ENCODE measurements around the gene PASD1. TPM values are rescaled to one million over a fixed set of nuclear protein-coding genes. Genes with fewer than 3 reads are reported as not detected.

The PASD1 gene
- total RNA-seq, 4 donors from 2014 or later = not detected

DNA sequence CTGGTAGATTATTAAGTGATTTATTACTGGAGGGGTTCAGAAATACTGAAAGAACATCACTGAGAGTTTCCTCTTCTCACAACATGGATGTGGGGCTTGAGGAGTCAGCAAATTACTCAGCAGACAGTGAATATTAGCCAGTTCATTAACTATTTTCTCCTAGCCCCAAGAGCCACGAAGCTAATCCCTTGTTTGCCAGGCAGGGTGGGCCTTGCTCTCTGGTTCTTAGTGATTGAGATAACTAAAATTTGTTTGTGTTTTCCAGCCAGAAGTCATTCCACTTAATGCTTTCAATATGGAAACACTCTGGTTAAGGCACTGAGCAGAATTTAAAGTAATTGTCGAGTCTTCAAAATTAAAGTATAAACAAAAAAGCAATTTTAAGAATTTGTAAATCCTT is 40.1 kb upstream of the PASD1 start:
- no peak for DNase-seq (ENCODE audit: extremely low spot score)
- H3K4me1 ChIP-seq = no peaks in the 10 kb centered on the region
- H3K4me3 ChIP-seq = no peak overlapping the region
- TF ChIP-seq, protein P1, sequence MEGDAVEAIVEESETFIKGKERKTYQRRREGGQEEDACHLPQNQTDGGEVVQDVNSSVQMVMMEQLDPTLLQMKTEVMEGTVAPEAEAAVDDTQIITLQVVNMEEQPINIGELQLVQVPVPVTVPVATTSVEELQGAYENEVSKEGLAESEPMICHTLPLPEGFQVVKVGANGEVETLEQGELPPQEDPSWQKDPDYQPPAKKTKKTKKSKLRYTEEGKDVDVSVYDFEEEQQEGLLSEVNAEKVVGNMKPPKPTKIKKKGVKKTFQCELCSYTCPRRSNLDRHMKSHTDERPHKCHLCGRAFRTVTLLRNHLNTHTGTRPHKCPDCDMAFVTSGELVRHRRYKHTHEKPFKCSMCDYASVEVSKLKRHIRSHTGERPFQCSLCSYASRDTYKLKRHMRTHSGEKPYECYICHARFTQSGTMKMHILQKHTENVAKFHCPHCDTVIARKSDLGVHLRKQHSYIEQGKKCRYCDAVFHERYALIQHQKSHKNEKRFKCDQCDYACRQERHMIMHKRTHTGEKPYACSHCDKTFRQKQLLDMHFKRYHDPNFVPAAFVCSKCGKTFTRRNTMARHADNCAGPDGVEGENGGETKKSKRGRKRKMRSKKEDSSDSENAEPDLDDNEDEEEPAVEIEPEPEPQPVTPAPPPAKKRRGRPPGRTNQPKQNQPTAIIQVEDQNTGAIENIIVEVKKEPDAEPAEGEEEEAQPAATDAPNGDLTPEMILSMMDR (IDR thresholded peaks at IDR 0.05) = no peak
- no peak for TF ChIP-seq POLR2A (IDR thresholded peaks at IDR 0.05; ENCODE audit: low read depth)
- no peak for TF ChIP-seq POLR2AphosphoS5 (IDR thresholded peaks at IDR 0.05)
- H3K27ac ChIP-seq (replicated peaks in 1 of 4) = no peak overlapping the region
- H3K9me3 ChIP-seq = no peaks in the 10 kb centered on the region
- H3K27me3 ChIP-seq = no peaks in the 10 kb centered on the region
- no peaks in the 10 kb centered on the region for H3K36me3 ChIP-seq
- intact Hi-C loops (cut with DNase I) = no loop called here
- 45% methylated on average over 2 of the region's 2 CpGs for WGBS

DNA sequence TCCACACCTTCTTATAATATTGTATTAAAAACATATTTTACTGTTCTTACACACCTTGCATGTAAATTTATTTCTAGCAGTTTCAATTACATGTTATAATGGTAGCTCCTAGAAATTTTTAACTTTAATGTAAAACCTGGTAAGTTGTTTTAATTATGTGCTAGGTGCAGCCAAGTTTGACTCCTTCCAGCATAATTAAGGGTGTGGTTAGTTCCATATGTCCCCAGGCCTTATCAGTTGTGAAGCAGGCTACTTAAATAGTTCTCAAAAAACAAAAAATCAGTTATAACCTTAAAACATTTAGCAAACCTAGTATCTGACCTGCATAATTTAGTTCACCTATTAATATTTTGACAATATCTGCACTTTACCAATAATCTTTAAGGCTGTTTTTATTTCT is 26.9 kb upstream of the PASD1 start:
- H3K36me3 ChIP-seq = no peaks in the 10 kb centered on the region
- H3K9me3 ChIP-seq = no peaks in the 10 kb centered on the region
- no peak overlapping the region for H3K27ac ChIP-seq (replicated peaks in 1 of 4)
- H3K27me3 ChIP-seq = peaks cover 0 to 7% (median 0%) of the 10 kb centered on the region in 4 donors
- no peaks in the 10 kb centered on the region for H3K4me1 ChIP-seq
- DNase-seq (ENCODE audit: extremely low spot score) = no peak
- TF ChIP-seq POLR2A (IDR thresholded peaks at IDR 0.05; ENCODE audit: low read depth) (no peak), POLR2AphosphoS5 (IDR thresholded peaks at IDR 0.05) (no peak), EP300 (IDR thresholded peaks at IDR 0.05) (no peak)
- TF ChIP-seq, protein P1 (IDR thresholded peaks at IDR 0.05) = no peak
- H3K4me3 ChIP-seq = no peak overlapping the region
- intact Hi-C loops (cut with DNase I) = no loop called here

DNA sequence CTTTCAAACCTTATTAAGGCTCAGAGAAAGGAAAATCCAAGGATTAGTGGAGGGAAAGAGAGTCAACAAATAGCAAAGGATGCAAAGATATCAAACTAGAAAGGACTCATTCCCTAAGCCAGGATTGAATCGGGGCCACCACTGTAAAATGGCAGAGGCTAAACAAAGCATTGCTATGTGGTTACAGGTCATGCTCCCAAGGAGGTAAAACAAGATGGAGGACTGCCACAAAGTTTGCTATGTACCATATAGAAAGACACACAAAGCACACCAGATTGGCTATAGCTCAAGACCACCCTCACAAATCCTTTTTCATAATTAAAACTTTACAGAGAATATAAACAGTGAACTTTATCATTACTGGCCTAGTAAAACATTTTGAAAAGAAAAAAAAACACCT is 25.9 kb upstream of the PASD1 start:
- peaks cover 0 to 7% (median 0%) of the 10 kb centered on the region in 4 donors for H3K27me3 ChIP-seq
- no peaks in the 10 kb centered on the region for H3K9me3 ChIP-seq
- TF ChIP-seq POLR2A (IDR thresholded peaks at IDR 0.05; ENCODE audit: low read depth) (no peak), POLR2AphosphoS5 (IDR thresholded peaks at IDR 0.05) (no peak), EP300 (IDR thresholded peaks at IDR 0.05) (no peak)
- TF ChIP-seq, protein P1 (IDR thresholded peaks at IDR 0.05) = no peak
- WGBS = 56% methylated on average over 1 of the region's 1 CpG
- no peak overlapping the region for H3K27ac ChIP-seq (replicated peaks in 1 of 4)
- H3K4me1 ChIP-seq = no peaks in the 10 kb centered on the region
- no peak for DNase-seq (ENCODE audit: extremely low spot score)
- H3K36me3 ChIP-seq = no peaks in the 10 kb centered on the region
- H3K4me3 ChIP-seq = no peak overlapping the region
- intact Hi-C loops (cut with DNase I) = no loop called here

DNA sequence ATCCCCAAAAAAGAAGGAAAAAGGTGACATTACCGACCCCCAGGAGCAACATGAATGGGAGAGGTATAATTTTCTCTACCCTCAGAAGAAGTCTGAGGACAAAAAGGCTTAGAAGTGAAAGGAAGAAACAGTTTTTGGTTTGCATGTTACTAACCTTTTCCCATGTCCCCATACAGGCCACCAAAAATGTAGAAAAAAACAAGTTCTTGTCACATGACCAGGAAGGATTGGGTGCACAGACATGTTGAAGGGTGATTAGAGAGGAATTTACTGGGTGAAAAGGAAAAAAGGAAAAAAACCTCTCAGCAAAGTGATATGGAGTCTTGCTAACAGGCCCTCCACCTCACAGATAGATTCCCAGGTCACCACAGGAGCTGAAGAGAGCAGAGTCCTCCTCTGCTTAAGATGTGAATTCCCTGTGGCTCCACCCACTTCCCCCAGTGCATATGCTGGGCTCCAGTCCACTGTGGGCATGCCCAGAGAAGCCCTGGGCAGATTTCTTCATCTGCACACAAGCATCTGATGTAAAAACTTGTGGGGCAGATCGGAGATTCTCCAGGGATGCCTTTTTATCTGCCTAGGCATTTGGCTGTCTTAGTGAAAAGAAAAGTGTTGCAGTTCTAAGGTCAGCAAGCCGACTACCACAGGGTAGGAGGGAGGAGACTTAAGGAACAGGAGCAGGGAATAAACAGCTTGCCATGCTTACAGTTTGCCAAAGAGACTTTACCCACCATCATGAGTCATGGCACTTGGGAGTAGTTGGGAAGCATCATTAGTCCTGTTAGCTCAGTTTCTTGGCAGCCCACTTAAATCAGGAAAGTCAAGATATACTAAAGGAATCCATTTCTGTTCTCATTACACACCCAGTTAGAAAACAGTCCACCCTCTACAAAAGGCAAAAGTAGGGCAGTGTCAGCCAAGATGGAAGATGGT is 25.0 kb upstream of the PASD1 start:
- Histone ChIP-seq H3K27ac (replicated peaks in 1 of 4) (no peak overlapping the region), H3K36me3 (no peaks in the 10 kb centered on the region), H3K27me3 (peaks cover 0 to 3% (median 0%) of the 10 kb centered on the region in 4 donors), H3K4me1 (no peaks in the 10 kb centered on the region), H3K9me3 (no peaks in the 10 kb centered on the region), H3K4me3 (no peak overlapping the region)
- WGBS = 50% methylated on average over 3 of the region's 3 CpGs
- intact Hi-C loops (cut with DNase I) = no loop called here
- no peak for DNase-seq (ENCODE audit: extremely low spot score)
- TF ChIP-seq POLR2AphosphoS5 (IDR thresholded peaks at IDR 0.05) (no peak), EP300 (IDR thresholded peaks at IDR 0.05) (no peak), POLR2A (IDR thresholded peaks at IDR 0.05; ENCODE audit: low read depth) (no peak)
- TF ChIP-seq, protein P1 (IDR thresholded peaks at IDR 0.05) = no peak

Data from esophagus muscularis mucosa (tissue), 4 donors.